HepG2 (cell line): Measurements from ENCODE around the gene TRERF1.

ENCODE experiments used
- CHD4 ChIP-seq: fragments of 200-600 bp; sonication (generic); IDR thresholded peaks from 2 replicates; pipeline ENCODE4 v1.7.0; 2017; ENCODE audit warnings: mild to moderate bottlenecking, low read length, borderline replicate concordance
- CTCF ChIP-seq: sonication (generic); formaldehyde crosslinking; IDR thresholded peaks from 2 replicates; pipeline ENCODE4 v1.5.0; 2020; ENCODE audit warnings: mild to moderate bottlenecking, missing genetic modification reagents, moderate library complexity
- JUN ChIP-seq: sonication (generic); formaldehyde crosslinking; IDR thresholded peaks from 2 replicates; pipeline ENCODE4 v1.4.0; 2020; ENCODE audit warnings: mild to moderate bottlenecking, missing genetic modification reagents
- POLR2A ChIP-seq, 2 experiments: IDR thresholded peaks; 2 replicates each; pipeline ENCODE4 v1.6.1; 2011; ENCODE audit warnings: low read depth in 2 of 2, low read length in 2 of 2, mild to moderate bottlenecking in 1 of 2, moderate library complexity in 1 of 2; ENCODE audit not compliant: insufficient read depth in 1 of 2
- POLR2AphosphoS5 ChIP-seq: IDR thresholded peaks from 2 replicates; pipeline ENCODE4 v1.6.1; 2012; ENCODE audit warnings: low read depth, low read length
- REST ChIP-seq, 2 experiments: IDR thresholded peaks; 2 replicates each; pipeline ENCODE4 v1.6.1; 2011 to 2012; ENCODE audit warnings: low read length in 2 of 2, borderline replicate concordance in 1 of 2, low read depth in 1 of 2, mild to moderate bottlenecking in 1 of 2, moderate library complexity in 1 of 2
- SAFB2 ChIP-seq: sonication (generic); formaldehyde crosslinking; IDR thresholded peaks from 2 replicates; pipeline ENCODE4 v1.5.1; 2020; ENCODE audit warnings: missing genetic modification reagents, low read depth, mild to moderate bottlenecking, borderline replicate concordance
- SRSF9 ChIP-seq: fragments of 200-400 bp; formaldehyde crosslinking; IDR thresholded peaks from 2 replicates; pipeline ENCODE4 v1.6.1; 2018; ENCODE audit warnings: borderline replicate concordance, mild to moderate bottlenecking, low read depth, low read length; ENCODE audit not compliant: insufficient read depth, poor library complexity, severe bottlenecking
- UBTF ChIP-seq: sonication (generic); formaldehyde crosslinking; IDR thresholded peaks from 2 replicates; pipeline ENCODE4 v1.4.0; 2020; ENCODE audit warnings: mild to moderate bottlenecking, missing genetic modification reagents
- ZBTB49 ChIP-seq: sonication (generic); formaldehyde crosslinking; IDR thresholded peaks from 2 replicates; pipeline ENCODE4 v1.4.0; 2020; ENCODE audit warnings: missing genetic modification reagents, borderline replicate concordance
- ZNF274 ChIP-seq: sonication (generic); formaldehyde crosslinking; IDR thresholded peaks from 2 replicates; pipeline ENCODE4 v1.5.1; 2020; ENCODE audit warnings: mild to moderate bottlenecking, missing genetic modification reagents
- ZNF687 ChIP-seq: sonication (generic); formaldehyde crosslinking; IDR thresholded peaks from 2 replicates; pipeline ENCODE4 v1.5.1; 2020; ENCODE audit warnings: mild to moderate bottlenecking, missing genetic modification reagents, moderate library complexity

GRCh38 chr6:42368181-42368580, 83.5 kb downstream of the TRERF1 start:
- TF ChIP-seq ZNF274 (CRISPR knock-in tag) (no peak), POLR2AphosphoS5 (no peak), CTCF (CRISPR knock-in tag) (no peak), ZNF687 (no peak), POLR2A (IDR thresholded peaks at IDR 0.05; ENCODE audit: insufficient read depth in 1 of 2, low read depth in 2 of 2, low read length in 2 of 2) (no peak), CHD4 (no peak), REST (IDR thresholded peaks at IDR 0.05; ENCODE audit: borderline replicate concordance in 1 of 2, low read depth in 1 of 2, low read length in 2 of 2) (no peak), ZBTB49 (no peak), JUN (CRISPR knock-in tag) (no peak), SRSF9 (no peak), SAFB2 (CRISPR knock-in tag) (no peak), UBTF (CRISPR knock-in tag) (no peak)
